ENCODE results near the gene CRB3.
A peak's percentile ranks its signal among the peaks of the same experiment; 100 is the strongest.

Gene CRB3

DNA sequence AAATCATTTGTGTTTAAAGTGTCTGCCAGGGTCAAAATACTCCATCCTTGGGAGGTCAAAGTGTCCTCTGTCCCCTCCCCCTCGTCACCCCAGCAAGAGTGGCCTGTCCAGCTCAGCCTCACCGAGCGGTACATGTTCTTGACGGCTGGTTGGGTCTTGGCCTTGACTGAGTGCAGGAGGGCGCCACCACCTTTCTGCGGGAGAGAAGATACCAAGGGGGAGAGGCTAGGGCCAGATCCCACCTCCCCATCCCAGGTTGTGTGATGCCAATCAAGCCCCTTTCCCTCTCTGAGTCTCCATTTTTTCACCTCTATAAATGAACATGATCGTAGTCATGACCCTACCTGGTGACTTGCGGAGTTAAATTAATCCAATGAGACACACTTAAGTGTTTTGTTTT lies 6.1 kb downstream of the CRB3 start:
- no peak for DNase-seq

DNA sequence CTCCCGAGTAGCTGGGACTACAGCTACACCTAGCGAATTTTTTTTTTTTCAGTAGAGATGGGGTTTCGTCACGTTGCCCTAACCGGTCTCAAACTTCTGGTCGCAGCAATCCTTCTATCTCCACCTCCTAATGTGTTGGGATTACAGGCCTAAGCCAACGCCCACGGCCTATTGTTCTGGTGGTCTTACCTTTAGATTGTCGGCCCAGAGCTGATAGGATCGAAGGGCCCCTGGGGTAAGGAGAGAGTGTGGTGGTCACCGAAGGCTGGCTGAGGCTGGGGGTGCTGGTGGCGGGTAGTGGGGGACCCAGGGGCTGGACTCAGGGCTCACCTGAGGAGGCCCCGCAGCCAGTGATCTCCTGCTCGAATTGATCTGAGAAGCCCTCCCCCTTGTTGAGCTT lies 7.0 kb downstream of the CRB3 start:
- no peak for DNase-seq

DNA sequence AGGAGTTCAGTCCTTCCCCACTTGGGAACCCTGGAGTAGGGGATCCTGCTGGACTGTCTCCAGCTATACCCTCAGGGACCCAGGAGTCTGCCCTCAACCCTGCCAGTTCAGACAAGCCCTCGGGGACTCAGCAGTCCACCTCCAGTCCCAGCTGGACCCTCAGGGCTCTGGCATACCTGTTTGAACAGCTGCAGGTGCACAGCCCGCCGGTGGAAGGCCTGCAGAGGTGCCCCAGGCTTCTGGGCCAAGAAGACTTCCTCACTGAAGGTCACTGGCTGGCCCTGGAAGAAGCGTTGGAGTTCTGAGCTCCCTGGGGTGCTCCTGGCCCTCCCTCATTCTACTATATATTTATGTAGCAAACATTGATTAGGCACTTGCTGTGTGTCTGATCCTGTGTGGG lies 8.6 kb downstream of the CRB3 start:
- no peak for DNase-seq

DNA sequence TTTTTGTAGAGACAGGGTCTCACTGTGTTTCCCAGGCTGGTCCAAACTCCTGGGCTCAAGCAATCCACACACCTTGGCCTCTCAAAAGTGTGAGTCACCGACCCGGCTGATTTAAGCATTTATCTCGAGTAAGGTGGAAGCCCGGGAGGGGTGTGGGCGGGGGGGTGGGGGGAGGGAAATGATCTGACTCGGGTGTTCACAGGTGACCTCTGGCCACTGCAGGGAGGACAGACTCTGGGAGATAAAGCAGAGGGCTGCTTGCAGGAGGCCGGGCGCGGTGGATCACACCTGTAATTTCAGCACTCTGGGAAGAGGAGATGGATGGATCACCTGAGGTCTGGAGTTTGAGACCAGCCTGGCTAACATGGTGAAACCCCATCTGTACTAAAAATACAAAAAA lies 9.6 kb downstream of the CRB3 start:
- no peak for DNase-seq

DNA sequence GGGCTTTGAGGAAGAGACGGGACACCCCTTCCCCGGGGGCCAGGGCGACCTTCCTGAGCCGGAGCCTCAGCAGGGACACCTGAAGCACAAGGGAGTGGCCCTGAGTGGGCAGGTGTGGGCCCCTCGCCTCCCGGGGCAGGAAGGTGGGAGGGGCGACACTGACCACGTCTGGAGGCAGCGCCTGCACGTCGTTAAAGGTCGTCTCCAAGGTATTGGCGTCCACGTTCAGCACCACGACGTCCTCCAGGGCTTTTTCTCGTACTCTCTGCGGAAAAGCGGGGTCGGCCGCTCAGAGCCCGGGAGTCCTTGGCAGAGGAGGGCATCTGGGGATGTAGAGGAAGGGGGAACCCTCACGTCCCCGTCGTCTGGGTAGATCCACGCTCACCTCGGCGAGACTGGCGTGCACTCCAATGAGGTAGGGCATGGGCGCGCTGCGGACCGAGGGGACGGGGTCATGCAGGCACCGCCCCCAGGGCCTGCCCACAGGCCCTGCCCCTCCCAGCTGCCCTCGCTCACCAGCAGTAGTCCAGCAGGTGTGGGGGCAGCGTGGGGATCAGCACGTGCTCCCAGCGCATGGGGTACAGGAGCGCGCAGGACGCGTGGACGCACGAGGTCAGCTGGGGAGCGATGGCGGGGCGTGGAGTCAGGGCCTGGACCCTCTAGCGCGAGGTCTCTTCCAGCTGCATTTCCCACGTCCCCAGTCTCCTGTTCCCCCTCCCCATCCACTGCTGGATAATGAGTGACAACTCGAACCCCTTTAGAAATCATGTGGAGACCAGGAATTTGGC lies 11.4 kb downstream of the CRB3 start:
- DNase-seq = no peak

DNA sequence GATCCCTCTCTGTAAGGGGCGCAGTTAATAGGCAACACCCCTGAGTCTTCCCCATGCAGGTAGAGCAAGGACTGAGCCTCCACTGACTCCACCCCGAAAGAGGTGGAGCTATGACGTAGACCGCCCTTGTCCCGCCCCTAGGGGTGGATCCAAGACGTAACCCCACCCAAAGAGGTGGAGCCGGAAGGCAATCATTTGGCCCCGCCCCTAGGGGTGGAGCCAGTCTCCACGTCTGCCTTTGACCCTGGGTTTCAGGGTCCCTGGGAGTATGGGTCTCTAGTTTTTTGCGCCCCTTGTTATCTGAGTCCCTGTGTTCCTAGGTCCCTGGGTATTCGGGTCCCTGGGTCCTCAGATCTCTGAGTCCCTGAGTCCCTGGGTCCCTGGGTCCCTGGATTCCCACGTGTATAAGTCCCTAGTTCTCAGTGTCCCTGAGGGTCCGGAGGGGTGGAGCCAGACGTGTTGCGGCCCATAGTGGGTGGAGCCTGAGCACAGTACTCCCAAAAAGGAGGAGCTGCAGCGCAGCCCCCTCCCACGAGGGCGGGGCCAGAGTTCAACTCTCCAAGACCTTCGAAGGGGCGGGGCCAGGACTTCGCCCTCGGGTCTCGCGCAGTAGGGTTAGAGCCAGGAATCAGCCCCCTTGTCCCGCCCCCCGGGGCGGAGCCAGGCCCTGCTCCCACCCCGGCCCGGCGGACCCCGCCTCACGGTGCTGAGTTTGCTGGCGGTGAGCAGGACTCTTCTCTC lies 12.3 kb downstream of the CRB3 start:
- DNase-seq = peak; percentile 69

DNA sequence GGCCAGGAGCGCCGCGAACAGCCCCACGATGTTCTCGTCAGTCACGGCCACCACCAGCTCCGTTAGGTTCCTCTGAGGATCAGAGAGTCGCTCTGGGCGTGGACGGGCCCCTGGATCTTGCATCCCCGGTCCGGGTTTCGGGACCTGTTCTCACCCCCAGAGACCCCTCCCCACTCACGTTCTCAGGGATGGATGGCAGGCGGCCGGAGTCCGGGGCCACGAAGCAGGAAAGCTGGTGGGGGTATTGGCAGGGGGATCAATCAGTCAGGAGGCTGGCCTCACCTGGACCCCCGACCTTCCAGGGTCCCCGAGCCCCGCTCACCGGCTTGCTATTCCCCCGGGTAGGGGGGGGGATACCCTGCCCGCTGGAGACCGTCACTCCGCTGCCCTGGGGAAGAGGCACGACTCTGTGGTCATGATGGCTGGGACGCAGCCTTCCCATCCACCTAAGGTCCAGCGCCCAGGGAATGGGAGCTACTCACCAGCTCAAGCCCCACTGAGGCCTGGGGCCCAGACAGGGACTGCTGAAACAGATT lies 12.9 kb downstream of the CRB3 start:
- DNase-seq = no peak

DNA sequence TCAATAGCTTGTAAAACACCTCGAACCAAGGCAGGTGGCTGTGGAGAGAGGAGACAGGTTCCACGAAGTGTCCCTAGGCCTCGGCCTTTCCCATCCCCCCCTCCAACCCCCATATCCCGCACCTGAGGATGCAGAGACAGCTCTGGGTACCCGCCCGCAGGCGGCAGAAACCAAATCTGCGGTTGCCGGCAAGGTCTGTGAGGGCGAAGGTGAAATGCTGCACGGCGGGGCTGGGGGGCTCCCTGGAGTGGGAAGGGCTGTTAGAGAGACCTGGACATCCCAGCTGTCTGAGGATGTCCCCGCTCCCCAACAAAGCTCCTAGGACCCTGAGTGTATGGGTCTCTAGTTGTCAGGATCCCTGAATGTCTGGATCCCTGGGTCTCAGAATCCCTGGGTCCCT lies 14.7 kb downstream of the CRB3 start:
- DNase-seq = no peak

DNA sequence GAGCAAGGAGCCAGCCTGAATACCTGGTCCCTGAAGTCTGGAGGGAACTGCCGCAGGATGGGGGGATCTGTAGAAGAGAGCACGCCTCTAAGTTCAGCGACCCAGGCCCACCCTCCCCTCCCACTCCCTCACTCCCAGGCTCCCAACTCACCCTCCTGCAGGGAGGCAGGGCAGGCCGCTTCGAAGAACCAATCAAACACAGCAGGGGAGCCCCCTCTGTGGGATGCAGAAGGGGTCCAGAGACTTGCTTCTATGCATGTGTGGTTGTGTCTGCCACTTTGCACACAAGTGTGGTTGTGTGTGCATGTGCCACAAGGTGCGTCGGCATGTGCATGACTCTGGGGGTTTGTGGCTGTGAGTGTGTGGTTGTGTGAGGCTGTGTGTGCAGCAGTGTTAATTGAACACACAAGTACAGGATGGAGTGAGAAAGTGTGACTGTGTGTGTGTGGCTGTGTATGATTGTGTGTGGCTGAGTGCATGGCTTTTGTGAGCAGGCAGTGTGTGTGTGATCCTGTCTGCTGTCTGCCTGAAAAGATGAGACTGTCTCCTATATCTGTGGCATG lies 15.8 kb downstream of the CRB3 start:
- no peak for DNase-seq

DNA sequence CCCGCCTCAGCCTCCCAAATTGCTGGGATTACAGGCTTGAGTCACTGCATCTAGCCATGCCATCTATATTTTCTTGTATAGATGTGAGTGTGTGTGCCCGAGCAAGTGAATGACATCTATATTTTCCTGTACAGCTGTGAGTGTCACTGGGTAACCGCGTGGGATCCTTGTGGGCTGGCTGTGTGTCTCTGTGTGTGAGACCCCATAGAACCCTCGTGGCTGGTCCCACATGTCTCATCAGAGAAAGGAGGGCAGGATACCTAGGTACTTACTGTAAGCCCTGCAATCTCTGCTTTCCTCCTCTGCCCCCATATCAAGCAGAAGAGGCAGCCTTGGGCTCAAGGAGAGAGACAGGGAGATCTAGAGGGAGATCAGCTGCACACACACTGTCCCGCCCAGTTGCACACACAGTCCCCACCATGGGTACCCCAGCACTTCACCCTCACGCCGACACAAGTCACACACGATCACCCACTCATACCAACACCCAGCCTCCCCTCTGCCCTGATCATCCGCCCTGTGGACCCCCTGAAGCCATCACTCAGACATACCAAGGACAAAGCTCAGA lies 16.9 kb downstream of the CRB3 start:
- DNase-seq = peak in 1 of 2 donors; percentile 46

DNA sequence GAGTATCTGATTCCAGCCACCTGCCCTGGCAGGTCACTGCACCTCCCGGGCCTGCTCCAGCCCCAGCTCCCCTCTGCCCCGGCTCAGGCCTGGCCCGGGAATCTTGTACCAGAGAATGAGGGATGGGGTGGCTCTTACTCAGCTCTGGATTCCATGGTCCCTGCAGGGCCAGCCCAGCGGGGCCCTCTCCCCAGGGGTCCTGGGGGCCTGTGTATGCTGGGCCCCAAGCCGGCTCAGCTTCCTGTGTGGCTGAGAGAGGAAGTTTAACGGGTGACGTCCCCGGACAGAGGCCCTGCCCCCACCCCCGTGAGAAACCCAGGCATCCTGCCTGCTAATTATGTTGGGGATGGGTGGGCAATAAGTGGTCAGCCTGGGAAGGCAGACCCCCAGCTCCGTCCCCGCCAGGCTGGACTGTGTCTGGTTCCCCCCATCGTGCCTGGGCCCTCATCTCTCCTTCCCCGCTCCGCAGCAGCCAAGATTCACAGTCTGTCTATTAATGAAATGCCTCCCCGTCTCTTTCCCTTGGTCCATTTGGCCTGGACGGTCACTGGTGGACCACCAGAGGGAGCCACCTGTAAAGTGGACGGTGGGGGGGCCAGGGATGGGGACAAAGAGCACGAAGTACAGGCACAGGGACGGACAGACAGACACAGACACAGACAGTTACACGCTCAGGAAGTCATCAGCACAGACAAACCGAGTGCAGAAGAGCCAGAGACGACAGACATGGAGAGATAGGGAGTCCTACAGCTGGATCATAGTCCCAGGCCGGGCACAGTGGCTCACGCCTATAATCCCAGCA lies 17.7 kb downstream of the CRB3 start, which contains the start of gene DENND1C:
Gene DENND1C (minus strand): TSS at position 247 of the 802 bp plus-strand sequence. CDS start 92 bp downstream, at position 155.
- DNase-seq = peak; percentile 70 to 78

DNA sequence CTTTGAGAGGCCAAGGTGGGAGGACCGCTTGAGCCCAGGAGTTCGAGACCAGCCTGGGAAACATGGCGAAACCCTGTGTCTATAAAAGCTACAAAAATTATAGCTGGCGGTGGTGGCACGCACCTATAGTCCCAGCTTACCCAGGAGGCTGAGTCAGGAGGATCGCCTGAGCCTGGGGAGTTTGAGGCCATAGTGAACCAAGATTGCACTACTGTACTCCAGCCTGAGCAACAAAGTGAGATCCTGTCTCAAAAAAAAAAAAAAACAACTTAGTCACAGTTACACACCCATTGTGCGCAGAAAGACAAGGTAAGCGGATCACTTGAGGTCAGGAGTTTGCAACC lies 18.2 kb downstream of the CRB3 start:
- no peak for DNase-seq

DNA sequence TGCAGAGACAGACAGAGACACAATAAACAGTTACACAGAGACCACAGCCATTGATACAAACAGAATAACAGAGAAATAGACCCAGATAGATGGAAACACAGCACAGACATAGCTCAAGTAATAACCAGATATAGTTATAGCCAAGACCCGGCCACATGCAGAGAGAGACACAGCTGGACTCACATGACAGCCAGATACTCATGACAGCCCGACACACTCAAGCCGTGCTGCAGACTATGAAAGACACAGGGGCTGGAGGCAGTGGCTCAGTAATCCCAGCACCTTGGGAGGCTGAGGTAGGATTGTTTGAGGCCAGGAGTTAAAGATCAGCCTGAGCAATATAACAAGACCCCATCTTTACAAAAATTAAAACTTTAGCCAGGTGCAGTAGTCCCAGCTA lies 19.2 kb downstream of the CRB3 start:
- DNase-seq = no peak

DNA sequence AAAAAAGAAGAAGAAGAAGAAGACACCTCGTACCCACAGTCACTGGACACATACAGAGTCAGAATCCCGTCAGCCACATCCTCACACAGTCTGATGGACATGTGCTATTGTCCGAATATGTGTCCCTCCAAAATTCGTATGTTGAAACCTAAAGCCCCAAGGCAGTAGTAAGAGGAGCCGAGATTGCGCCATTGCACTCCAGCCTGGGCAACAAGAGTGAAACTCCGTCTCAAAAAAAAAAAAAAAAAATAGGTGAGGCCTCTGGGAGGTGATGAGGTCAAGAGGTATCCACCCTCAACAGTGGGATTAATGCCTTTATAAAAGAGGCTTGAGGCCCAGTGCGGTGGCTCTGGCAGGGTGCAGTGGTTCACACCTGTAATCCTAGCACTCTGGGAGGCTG lies 20.2 kb downstream of the CRB3 start:
- DNase-seq = no peak

DNA sequence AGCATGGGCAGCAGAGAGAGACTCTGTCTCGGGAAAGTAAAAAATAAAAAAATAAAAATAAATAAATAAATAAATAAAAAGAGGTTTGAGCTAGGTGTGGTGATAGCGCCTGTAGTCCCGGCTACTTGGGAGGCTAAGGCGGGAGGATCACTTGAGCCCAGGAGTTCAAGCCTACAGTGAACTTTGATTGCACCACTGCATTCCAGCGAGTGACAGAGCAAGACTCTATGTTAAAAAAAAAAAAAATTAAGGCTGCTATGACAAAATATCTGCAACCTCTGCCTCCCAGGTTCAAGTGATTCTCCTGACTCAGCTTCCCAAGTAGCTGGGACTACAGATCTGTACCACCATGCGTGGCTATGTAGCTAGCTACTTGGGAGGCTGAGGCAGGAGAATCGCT lies 20.8 kb downstream of the CRB3 start:
- DNase-seq = no peak

DNA sequence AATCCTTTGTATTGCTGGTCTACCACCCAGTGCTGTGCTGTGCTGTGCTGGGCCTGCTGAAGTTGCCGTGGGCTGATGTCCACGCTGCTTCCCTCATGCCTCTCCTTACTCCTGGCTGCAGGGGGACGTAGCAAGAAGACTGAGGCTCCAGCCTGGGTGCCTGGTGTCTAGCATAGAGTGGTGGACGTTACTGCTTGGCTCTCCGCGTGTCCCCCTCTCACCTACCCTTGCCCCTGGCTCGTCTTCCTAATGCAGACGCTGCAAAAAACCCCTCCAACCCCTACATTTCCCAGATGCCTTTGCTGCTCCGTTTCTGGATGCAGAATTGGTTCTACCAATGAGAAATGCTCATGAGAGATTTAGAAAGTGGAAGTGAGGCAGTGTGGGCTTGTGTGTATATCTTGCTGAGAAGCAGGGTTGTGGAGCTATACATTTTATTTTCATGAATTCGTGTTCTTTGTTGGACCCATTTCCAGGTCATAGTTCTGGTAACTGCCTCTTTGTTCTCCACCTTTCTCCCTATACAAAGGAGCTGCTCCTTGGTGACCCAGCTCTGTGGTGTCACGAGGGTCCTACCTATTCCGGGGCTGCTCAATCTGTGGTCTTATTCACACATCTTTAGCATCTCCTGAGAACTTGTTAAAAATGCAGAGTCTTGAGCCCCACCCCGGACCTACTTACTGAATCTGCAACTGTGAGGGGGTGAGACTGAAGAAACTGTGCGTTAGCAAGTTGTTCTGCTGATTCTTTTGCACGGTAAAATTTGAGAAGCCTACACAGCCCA lies 25.4 kb downstream of the CRB3 start:
- no peak for DNase-seq

DNA sequence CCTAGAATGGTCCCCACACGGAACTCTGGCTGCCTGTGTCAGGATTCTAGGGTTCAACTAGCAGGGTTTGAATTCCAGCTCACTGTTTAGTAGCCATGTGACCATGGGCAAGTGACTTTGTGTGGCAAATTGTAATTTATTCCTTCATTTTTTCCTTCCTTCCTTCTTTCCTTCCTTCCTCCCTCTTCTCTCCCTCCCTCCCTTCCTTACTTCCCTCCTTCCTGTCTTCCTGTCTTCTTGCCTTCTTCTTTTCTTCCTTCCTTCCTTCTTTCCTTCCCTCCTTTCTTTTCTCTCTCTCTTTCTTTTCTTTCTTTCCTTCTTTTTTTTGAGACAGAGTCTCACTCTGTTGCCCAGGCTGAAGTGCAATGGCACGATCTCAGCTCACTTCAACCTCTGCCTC lies 26.1 kb downstream of the CRB3 start:
- no peak for DNase-seq

DNA sequence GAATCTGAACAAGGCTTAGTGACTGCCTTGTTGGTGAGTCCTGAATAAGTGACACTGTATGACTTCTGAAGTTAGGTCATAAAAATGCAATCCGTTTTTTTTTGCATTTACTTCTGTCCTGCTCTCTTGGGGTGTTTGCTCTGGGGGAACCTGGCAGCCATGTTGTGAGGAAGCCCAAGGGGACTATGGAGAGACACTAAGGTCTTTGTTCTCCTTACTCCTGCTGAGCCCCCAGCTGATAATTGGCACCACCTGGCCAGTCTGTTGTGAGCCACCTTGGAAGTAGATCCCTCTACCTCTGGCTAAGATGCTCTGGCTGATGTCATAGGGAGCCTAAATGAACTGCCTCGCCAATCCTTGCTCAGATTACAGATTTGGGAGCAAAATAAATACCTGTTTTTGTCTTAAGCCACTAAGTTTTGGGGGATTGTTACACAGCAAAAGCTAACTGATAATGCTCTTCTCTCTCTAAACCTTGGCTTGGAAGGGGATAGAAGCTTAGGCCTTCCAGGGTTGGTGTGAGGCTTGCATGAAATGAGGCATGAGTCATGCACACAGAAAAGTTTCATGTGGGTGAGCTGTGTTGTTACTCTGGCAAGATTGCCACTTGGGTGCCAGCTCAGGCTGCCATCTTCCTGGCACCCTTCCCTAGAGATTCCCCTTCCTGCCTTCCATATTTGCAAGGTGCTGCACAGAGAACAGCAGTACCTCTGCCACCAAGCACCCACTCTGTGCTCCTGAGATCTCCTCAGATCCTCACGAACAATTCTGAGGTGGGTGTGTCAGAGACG lies 27.9 kb downstream of the CRB3 start:
- no peak for DNase-seq

DNA sequence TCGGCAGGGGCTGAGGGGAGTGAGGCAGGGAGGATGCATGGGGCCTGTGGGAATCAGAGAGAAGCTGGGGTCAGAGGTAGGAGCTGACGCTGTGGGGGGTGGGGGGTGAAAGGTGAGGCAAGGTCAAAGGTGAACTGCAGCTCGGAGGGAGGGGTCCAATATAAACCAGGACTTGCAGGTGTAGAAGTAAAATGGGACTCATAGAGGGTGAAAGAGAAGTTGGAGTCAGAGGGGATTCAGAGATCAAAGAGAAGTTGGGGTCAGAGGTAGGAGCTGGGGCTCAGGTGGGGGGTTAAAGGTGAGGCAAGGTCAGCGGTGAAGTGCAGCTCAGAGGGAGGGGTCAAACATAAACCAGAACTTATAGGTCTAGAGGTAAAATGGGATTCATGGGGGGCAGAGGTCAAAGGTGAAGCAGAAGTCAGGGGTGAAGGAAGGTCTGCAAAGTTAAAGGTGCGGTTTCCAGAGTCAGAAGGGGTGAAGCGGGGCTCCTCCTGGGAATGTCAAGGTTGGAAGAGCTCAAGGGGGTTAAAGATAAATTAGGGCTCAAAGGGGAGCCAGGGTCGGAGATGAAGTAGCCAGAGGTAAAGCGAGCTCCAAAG lies 30.5 kb downstream of the CRB3 start:
- DNase-seq = no peak

DNA sequence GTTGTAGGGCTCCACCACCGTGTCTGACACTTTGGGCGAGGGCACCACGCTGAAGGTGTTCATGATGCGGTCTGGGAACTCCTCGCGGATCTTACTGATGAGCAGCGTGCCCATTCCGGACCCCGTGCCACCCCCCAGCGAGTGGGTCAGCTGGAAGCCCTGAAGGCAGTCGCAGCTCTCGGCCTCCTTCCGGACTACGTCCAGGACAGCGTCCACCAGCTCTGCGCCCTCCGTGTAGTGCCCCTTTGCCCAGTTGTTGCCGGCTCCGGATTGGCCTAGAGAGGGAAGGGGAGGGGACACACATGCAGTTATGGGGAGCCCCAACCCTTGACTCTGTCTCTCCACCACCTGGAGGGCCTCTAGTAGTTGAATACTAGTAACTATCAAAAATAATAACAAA lies 31.9 kb downstream of the CRB3 start:
- no peak for DNase-seq
